Tibial nerve (tissue), 4 donors: ENCODE data around the gene DIP2B.
A peak's percentile ranks its signal among the peaks of the same experiment; 100 is the strongest.

Experiments
- EP300 ChIP-seq, 2 donors: sonication (generic); formaldehyde crosslinking; IDR thresholded peaks; one replicate each; pipeline ENCODE4 v1.6.1; 2017; ENCODE audit warnings: antibody characterized with exemption in 2 of 2, mild to moderate bottlenecking in 1 of 2
- POLR2A ChIP-seq, 2 donors: fragments of 450-650 bp; IDR thresholded peaks; one replicate each; pipeline ENCODE4 v1.6.1; 2017; ENCODE audit warnings: antibody characterized with exemption in 2 of 2, mild to moderate bottlenecking in 2 of 2, moderate library complexity in 2 of 2
- TF ChIP-seq, protein P1 (sequence below), 5 experiments: fragments of 200-600 bp in 3 of 5; fragments of 450-650 bp in 2 of 5; sonication (generic) in 3 of 5; IDR thresholded peaks; one replicate each; pipeline ENCODE4 v1.5.1; 2016 to 2019; ENCODE audit warnings: antibody characterized with exemption in 5 of 5, mild to moderate bottlenecking in 3 of 5, moderate library complexity in 2 of 5

DNA sequence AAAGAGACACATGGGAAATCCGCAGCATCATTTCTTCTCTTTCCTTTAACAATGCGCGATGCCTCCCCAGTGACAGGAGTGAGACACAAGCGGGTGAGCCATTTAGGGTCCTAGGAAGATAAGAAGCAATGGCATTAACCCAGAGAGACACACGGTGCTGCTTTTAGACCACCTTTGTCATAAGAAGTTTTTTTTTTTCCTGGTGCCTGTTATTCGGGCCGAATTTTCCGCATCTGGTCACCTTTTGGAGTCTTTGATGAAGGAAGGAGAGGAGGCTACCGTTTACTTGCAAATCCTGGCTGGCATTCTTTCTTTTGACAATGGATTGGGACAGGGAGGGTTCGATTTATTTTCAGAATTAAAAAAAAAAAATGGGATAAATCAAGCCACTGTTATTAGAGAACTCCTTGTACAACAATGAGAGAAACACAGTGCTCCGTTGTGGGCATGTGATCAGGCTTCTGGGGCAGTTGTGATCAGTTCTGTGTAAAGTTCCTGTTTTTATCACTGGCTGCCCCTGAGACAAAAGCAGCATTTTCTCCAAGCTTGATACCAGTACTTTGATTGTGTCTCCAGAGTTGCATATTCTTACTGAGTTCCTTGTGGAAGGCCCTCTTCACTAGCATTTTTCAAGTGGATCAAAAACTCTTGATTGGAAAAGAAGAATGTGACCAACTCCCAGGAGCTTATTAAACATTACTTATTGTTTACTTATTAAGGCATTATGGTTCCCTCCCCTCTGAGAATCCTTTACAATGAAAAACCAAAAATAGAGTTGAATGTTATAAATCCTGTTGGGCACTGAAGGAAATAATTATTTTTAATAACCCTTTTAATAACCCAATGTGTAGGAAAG, 1.1 kb downstream of the DIP2B start:
- TF ChIP-seq POLR2A (IDR thresholded peaks at IDR 0.05) = peak in 1 of 2 donors; percentile 28
- TF ChIP-seq, protein P1, sequence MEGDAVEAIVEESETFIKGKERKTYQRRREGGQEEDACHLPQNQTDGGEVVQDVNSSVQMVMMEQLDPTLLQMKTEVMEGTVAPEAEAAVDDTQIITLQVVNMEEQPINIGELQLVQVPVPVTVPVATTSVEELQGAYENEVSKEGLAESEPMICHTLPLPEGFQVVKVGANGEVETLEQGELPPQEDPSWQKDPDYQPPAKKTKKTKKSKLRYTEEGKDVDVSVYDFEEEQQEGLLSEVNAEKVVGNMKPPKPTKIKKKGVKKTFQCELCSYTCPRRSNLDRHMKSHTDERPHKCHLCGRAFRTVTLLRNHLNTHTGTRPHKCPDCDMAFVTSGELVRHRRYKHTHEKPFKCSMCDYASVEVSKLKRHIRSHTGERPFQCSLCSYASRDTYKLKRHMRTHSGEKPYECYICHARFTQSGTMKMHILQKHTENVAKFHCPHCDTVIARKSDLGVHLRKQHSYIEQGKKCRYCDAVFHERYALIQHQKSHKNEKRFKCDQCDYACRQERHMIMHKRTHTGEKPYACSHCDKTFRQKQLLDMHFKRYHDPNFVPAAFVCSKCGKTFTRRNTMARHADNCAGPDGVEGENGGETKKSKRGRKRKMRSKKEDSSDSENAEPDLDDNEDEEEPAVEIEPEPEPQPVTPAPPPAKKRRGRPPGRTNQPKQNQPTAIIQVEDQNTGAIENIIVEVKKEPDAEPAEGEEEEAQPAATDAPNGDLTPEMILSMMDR (IDR thresholded peaks at IDR 0.05) = no peak
- peak; percentile 37 to 78 for TF ChIP-seq EP300 (IDR thresholded peaks at IDR 0.05)
